ENCODE data around the gene NFKBIB.

DNA sequence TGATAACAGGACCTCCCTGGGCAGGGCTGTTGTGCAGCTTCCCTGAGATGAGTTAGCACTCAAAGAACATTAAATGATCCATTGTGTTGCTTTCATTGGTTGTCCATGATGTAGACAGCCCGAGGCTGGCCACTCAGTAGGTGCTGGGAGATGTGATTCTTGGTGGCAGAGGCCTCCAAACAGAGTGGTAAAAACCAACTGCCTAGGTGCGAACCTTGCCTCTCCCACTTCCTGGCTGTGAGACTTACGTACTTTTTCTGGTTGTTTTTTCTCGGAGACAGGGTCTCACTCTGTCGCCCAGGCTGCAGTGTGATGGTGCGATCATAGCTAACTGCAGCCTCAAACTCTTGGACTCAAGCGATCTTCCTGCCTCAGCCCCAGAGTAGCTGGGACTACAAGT lies 24.6 kb downstream of the NFKBIB start:
- no peak for TF ChIP-seq POLR2AphosphoS5 (IDR thresholded peaks at IDR 0.05; ENCODE audit: low read depth, low read length)
- no peak for TF ChIP-seq REST (IDR thresholded peaks at IDR 0.05; ENCODE audit: insufficient read depth in 1 of 2, low read depth in 2 of 2, low read length in 2 of 2)
